ENCODE results near the gene MUC2. TPM values are rescaled to one million over a fixed set of nuclear protein-coding genes. Genes with fewer than 3 reads are reported as not detected.

MUC2 gene
- total and polyA plus RNA-seq, 9 of the 15 experiments (the other 6 are each of a cell fraction or from before 2014, with no cell fraction given): under 0.01 to 0.18 TPM; not detected in 7

GRCh38 chr11:1054143-1055108 lies 20.2 kb upstream of the MUC2 start (continued):
- no peak for TF ChIP-seq SIX5 (IDR thresholded peaks at IDR 0.05; ENCODE audit: borderline replicate concordance in 1 of 2, insufficient read depth in 1 of 2, low read depth in 1 of 2, low read length in 2 of 2)
- no peak for TF ChIP-seq NCOA2 (IDR thresholded peaks at IDR 0.05; ENCODE audit: partially characterized antibody in 2 of 2)
- TF ChIP-seq BMI1 (IDR thresholded peaks at IDR 0.05; ENCODE audit: low read length): no peak
- TF ChIP-seq HNRNPH1 (optimal IDR thresholded peaks at IDR 0.05; ENCODE audit: low read depth, low read length): no peak
- no peak for TF ChIP-seq NR1H2 (CRISPR knock-in tag; IDR thresholded peaks at IDR 0.05)

DNA sequence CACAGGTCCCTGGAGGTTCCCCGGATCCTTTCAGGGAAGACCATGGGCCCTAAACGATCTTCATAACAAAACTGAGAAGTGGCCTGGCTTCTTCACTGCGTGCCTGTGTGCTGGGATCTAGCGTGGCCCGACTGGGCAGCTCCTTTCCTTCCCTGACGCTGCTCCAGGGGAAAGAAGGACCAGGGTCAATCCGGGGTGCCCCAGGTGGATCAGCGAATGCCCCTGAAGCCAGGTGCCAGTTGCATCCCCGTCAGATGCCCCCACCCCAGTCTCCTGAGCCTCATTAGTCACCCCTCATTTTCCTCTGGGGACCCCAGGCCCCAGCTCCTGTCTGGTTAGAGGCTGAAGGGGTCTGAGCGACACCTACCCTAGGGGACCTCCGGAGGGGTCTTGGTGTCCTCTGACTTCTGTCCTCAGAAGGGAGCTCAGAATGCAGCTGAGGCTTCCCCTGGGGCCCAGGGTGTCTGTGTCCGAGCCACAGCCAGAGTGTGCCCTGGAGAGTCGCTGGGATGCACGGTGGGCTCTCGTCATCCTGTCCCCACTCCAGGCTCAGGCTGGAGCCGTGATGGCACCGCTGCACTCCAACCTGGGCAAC lies 19.5 kb upstream of the MUC2 start:
- in situ Hi-C loops (cut with MboI): no loop called here
- intact Hi-C loops (cut with micrococcal nuclease): no loop called here
- BruUV-seq (replicated peaks): no TSS peak
- ChIA-PET CTCF (ENCODE audit: low intra/inter-chr PET ratio) (interaction anchor here (0.6 to 1.3 kb wide), 2 partner anchors 204 to 730 kb away, joined by 3 to 4 read pairs; no protein-coding TSS in a partner anchor), POLR2A (interaction anchor here (0.6 kb wide), 1 partner anchor 235 kb away, joined by 4 read pairs; no protein-coding TSS in a partner anchor)
- no peak for DNase-seq (ENCODE audit: extremely low read depth in 1 of 4, low spot score in 3 of 4)
- no peak overlapping the region for H3K4me3 ChIP-seq
- H3K27me3 ChIP-seq (ENCODE audit: control insufficient read depth in 2 of 2, insufficient read depth in 2 of 2, low read length in 2 of 2): peaks cover 38 to 94% of the 10 kb centered on the region in 2 experiments
- TF ChIP-seq CCNT2 (IDR thresholded peaks at IDR 0.05; ENCODE audit: borderline replicate concordance, extremely low read depth, insufficient read length, low read depth, low read length) (no peak), TBL1XR1 (IDR thresholded peaks at IDR 0.05; ENCODE audit: low read length in 2 of 2) (no peak), SRF (CRISPR knock-in tag; IDR thresholded peaks at IDR 0.05) (no peak), FOXA1 (IDR thresholded peaks at IDR 0.05; ENCODE audit: borderline replicate concordance) (no peak), SIN3B (IDR thresholded peaks at IDR 0.05; ENCODE audit: low read depth) (no peak), ERF (CRISPR knock-in tag; IDR thresholded peaks at IDR 0.05) (no peak), CHD1 (IDR thresholded peaks at IDR 0.05; ENCODE audit: low read length) (no peak), THRAP3 (IDR thresholded peaks at IDR 0.05; ENCODE audit: borderline replicate concordance) (no peak), FOS (IDR thresholded peaks at IDR 0.05; ENCODE audit: extremely low read depth, insufficient read length) (no peak), XRCC5 (IDR thresholded peaks at IDR 0.05; ENCODE audit: low read depth, low read length) (no peak), RAD21 (CRISPR knock-in tag; conservative IDR thresholded peaks at IDR 0.05 in 1 of 2, IDR thresholded peaks at IDR 0.05 in 1 of 2) (no peak)
- TF ChIP-seq, protein P1, sequence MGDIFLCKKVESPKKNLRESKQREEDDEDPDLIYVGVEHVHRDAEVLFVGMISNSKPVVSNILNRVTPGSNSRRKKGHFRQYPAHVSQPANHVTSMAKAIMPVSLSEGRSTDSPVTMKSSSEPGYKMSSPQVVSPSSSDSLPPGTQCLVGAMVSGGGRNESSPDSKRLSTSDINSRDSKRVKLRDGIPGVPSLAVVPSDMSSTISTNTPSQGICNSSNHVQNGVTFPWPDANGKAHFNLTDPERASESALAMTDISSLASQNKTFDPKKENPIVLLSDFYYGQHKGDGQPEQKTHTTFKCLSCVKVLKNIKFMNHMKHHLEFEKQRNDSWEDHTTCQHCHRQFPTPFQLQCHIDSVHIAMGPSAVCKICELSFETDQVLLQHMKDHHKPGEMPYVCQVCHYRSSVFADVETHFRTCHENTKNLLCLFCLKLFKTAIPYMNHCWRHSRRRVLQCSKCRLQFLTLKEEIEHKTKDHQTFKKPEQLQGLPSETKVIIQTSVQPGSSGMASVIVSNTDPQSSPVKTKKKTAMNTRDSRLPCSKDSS (IDR thresholded peaks at IDR 0.05; ENCODE audit: low read depth, partially characterized antibody): no peak
- H4K20me1 ChIP-seq (replicated peaks; ENCODE audit: control insufficient read depth, insufficient read depth, low read length): peaks cover 17% of the 10 kb centered on the region; the same call in 1 of the 2 replicates
- no peak overlapping the region for H3K9ac ChIP-seq (ENCODE audit: insufficient read depth in 1 of 2, low read depth in 2 of 2, low read length in 2 of 2)
- no peak overlapping the region for H2AFZ ChIP-seq (ENCODE audit: low read depth, low read length)
- no peak for FAIRE-seq
- H3K9me3 ChIP-seq (replicated peaks; ENCODE audit: control insufficient read depth, insufficient read depth, low read depth, low read length): no peaks in the 10 kb centered on the region
- no peaks in the 10 kb centered on the region for H3K9me1 ChIP-seq (ENCODE audit: control insufficient read depth, insufficient read depth, low read length)
- H3K27ac ChIP-seq (ENCODE audit: extremely low read depth, low read depth, low read length): no peak overlapping the region
- 0% methylated on average over 17 of the region's 17 CpGs for WGBS (ENCODE audit: insufficient coverage, low coverage, missing lambda C conversion rate)
- H3K4me2 ChIP-seq (ENCODE audit: insufficient read depth, low read length): no peak overlapping the region
- no peaks in the 10 kb centered on the region for H3K79me2 ChIP-seq (ENCODE audit: control insufficient read depth, insufficient read depth, low read length)
- no peak for ATAC-seq
- H3K36me3 ChIP-seq (ENCODE audit: control insufficient read depth, insufficient read depth, low read length): no peaks in the 10 kb centered on the region
- peaks cover 0 to 45% of the 10 kb centered on the region in 2 experiments; a peak in 3 of 5 replicates for H3K4me1 ChIP-seq (replicated peaks in 1 of 2; ENCODE audit: control insufficient read depth in 2 of 2, insufficient read depth in 2 of 2, low read length in 2 of 2)
